Stimulated activated CD4-positive, alpha-beta T cell treated with anti-CD3 and anti-CD28 coated beads, Interleukin-1b, Interleukin-23, amount 100 ng/mL, for 1 hour (primary cell): ENCODE measurements around the gene CCT7.
"Not testable (repeated sequence)": the region's sequence is repeated elsewhere in the genome, so short reads cannot be mapped to it uniquely, and the experiment has no call there.

Experiments
- DNase-seq, 2 donors: peaks; one replicate each; pipeline ENCODE4 v3.0.0-alpha.2; 2020; ENCODE audit warnings: low read depth in 2 of 2

CCT7 gene

GRCh38 chr2:73255007-73255644 lies 21.0 kb downstream of the CCT7 start:
- DNase-seq, result no peak

DNA sequence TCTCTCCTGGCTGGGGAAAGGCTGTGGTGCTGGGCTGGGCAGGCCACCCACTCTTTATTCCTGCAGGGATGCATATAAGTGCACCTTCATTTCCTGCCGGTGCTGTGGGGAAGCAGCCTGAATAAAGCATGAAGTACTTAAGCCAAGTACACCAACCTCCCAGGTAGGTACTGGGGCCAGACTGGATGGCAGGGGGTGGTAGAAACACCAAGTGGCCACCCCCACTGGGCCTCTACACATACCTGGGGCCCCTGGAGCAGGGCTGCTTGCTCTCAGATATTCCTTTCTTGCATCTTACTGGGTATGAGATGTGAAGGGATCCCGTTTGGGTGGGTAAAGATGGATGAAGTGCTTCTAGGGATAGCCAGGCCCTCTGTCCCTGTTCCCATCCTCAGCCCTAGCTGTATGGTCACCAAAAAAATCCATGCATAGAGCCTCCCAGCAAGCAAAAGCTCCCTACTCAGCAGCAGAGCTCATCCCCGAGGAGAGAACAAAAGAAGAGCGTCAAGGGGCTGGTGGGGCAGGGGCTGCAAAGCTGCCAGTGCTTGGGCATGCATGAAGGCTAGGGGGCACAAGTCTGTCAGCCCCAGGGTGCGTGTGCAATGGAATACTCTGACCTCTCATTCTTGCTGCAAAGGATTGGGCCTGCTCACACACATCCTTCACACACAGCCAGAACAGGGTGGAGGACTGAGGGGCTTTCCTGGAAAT lies 22.0 kb downstream of the CCT7 start:
- DNase-seq, result no peak

GRCh38 chr2:73256618-73256922 lies 22.5 kb downstream of the CCT7 start:
- no peak for DNase-seq

GRCh38 chr2:73257021-73257420 lies 22.9 kb downstream of the CCT7 start:
- DNase-seq, result no peak

GRCh38 chr2:73257425-73258125 lies 23.5 kb downstream of the CCT7 start:
- no peak for DNase-seq

GRCh38 chr2:73258186-73258912 lies 24.2 kb downstream of the CCT7 start:
- no peak for DNase-seq

GRCh38 chr2:73258913-73259215 lies 24.8 kb downstream of the CCT7 start:
- DNase-seq, result no peak

DNA sequence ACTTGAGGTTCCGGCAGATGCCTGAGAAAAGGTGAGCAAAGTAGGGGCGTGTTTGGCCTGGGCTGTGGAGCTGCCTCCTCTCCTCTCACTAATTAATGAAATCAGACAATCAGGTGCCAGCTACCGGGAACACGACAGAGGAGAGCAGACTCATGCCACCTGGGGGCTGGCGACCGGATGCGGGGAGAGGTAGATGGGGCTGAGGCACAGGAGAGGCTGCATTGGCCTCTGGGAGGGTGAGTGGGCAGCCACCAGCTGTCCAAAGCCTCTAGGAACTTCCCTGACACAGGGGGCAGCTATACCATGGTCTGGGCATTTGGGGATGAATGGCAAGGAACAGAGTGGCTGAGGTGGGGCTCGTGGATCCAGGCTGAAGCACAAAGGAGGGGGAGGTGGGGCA lies 25.2 kb downstream of the CCT7 start:
- DNase-seq, result no peak

- DNase-seq, result no peak
Observed at GRCh38 chr2:73259704-73260337, 25.7 kb downstream of the CCT7 start.

GRCh38 chr2:73260338-73260984 lies 26.4 kb downstream of the CCT7 start:
- DNase-seq, result no peak

- no peak for DNase-seq
Observed at GRCh38 chr2:73262108-73262651, 28.1 kb downstream of the CCT7 start.

GRCh38 chr2:73262691-73263429 lies 28.8 kb downstream of the CCT7 start:
- DNase-seq, result not testable (repeated sequence)

DNA sequence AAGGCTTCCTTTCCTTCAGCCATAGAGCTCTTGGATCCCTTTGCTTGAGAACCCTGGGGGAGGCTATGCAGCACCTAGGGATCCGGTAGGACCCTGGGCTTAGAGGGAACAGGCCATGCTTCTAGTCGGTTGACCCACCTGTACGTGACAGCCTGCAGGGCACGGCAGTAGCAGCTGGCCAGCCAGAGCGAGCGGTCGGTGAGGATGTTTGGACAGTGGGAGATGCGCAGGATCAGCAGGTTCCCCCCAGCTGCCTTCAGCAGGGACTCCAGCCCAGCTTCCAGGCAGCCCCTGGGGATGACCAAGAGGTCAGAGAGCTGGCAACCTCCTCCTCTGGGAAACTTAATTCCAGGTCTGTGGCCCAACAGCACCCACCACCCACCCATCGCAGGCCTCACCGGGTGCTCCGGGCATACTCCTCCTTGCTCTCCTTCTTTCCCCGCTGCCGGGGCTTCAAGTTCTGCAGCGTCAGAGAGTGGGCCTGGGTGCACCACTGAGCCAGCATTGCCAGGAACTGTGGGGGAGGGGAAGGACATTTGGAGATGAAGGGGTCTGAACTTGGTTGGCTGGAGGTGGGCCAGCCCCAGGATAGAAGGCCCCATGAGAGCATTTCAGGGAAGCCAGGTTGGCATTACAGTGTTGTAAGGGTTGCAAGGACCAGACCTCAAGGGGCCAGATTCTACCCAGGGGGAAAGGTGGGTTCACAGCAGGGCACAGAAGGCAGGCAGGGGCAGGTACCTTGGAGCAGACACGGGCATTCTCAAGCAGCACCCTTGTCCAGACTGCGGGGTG lies 29.6 kb downstream of the CCT7 start:
- no peak for DNase-seq

GRCh38 chr2:73264332-73264606 lies 30.2 kb downstream of the CCT7 start:
- DNase-seq, result no peak

DNA sequence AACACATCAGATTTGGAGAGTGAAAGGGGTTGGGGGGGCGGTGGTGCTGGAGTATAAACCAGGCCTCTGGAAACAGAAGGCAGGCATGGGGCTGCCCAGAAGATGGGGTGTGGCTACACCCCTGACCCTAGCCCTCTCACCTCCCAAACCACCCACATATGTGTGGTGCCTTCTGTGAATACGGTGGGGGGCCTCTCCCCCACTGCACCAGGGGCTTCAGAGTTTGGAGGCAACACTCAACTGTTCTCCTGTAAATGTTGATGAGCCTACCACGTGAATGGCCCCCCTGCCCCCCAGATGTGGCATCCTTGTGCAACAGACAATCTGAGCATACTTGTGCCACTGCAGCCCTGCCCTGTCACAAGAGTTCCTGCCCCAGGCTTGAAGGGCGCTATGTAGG lies 30.7 kb downstream of the CCT7 start:
- DNase-seq, result no peak

DNA sequence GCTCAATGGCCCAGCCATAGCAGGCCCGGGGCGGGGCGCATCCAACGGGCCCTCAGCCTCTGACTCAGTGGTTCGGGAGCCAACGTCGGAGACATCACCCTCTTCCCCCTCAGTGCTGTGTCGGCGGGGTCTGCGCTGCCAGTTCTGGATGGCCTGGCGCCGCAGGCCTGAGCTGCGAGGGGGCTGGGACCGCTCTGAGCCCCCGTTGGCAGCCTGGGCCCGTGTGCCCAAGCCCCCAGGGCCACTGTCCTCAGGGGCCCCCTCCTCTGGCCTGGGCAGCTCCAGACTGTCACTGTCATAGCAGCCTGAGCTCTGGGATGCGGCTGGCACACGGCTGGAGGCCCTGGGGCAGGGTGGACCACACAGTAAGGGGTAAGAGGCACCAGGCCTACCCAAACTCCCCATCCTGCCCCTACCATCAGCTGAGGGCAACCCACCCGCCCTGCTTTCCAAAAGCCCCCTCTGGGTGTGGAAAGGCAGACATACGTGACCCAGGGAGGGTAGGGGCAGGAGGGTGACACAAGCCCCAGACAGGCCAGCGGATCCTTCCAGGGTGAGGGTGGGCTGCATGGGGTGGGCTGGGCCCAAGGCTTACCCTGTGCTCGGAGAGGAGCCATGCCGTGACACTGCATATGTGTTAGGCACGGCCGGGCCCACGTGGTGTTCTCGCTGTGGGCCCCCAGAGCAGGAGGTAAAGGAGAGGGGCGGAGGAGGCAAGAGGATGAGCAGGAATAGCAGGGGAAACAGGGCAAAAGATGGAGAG lies 31.4 kb downstream of the CCT7 start:
- DNase-seq, result no peak

GRCh38 chr2:73266061-73266901 lies 32.2 kb downstream of the CCT7 start:
- DNase-seq, result no peak

- DNase-seq, result no peak
Observed at GRCh38 chr2:73267008-73267407, 32.9 kb downstream of the CCT7 start.
